Renal cortical epithelial cell (primary cell): ENCODE measurements around the gene MAGEA2. TPM values are rescaled to one million over a fixed set of nuclear protein-coding genes. Genes with fewer than 3 reads are reported as not detected.
"Not testable (repeated sequence)": the region's sequence is repeated elsewhere in the genome, so short reads cannot be mapped to it uniquely, and the experiment has no call there.

Experiments
- DNase-seq: peaks from one replicate; pipeline ENCODE4 v3.0.0-alpha.2; 2011; ENCODE audit warnings: low read depth
- total RNA-seq: library from RNA; depleted of rRNA; stranded (reverse); fragments of >200 nt; gene quantifications from 2 replicates; pipeline ENCODE4 v1.2.3, GENCODE V29; 2014

The MAGEA2 gene, protein sequence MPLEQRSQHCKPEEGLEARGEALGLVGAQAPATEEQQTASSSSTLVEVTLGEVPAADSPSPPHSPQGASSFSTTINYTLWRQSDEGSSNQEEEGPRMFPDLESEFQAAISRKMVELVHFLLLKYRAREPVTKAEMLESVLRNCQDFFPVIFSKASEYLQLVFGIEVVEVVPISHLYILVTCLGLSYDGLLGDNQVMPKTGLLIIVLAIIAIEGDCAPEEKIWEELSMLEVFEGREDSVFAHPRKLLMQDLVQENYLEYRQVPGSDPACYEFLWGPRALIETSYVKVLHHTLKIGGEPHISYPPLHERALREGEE
- total RNA-seq = not detected in 2 replicates

DNA sequence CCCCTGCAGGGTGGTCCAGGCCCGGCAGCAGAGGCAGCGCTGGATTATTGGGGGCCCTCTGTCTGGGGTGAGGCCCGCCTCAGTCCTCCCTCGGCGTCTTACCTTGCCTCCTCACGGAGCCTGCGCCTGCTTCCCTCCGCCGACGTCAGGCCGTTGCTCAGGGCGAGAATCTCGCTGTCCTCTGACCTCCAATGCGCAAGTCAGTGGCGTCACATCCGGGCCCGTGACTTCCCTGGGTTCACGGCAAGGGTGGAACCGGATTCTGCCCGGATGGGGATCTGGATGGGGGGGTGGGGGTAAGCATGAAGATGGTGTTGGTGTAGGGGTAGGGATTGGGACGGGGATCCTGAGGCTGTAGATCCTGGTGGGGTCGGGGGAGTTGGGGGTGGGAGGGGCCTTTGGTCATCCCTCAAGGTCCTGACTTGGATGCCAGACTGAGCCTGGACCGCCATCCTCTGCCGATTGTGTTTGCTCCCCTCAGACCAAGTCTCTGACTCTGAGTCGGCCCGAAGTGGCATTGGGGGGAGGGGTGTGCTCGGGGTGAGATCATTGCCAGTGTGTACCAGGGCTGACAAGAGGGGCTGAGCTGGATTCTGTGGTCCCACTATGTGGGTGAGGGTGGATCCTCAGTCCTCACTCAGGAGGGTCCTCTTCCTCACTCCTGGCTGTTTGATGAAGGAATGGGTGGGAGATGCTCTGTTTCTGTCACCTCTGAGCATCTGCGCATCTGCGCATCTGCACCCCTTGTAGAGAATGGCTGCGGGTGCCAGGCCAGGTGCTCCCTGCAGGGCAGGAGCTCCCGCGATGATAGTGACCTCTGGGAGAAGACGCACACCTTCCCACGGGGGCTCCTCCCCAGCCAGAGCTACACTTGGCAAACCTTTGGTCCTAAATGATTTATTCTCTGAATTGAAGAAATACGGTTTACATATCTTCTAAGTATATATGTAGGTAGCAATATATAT is at the start of gene MAGEA2:
TSS of gene MAGEA2 (minus strand) at position 157 of the 965 bp plus-strand sequence. CDS start 2,479 bp downstream, outside the sequence.
- DNase-seq = not testable (repeated sequence)

DNA sequence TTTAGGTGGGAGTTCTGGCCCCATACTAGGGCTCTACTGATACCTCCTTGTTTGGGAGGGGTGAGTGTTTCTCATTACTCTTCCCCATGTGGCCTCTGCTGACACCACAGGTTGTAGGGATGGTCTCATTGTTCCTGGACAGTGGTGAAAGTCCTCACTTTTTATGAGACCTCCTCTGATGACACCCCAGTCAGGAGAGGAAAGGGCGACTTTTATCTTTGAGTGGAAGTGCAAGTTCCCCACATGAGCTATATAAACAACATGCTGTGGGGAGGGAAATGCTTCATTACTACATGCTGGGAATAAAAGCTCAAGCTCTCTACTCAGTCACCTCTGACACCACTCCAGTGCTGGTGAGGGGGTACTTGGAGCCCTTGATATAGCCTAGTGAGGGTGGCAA is 45.3 kb upstream of the MAGEA2 start:
- no peak for DNase-seq

- DNase-seq = not testable (repeated sequence)
These were observed 33.4 kb upstream of the MAGEA2 start for GRCh38 chrX:152787062-152787461.

DNA sequence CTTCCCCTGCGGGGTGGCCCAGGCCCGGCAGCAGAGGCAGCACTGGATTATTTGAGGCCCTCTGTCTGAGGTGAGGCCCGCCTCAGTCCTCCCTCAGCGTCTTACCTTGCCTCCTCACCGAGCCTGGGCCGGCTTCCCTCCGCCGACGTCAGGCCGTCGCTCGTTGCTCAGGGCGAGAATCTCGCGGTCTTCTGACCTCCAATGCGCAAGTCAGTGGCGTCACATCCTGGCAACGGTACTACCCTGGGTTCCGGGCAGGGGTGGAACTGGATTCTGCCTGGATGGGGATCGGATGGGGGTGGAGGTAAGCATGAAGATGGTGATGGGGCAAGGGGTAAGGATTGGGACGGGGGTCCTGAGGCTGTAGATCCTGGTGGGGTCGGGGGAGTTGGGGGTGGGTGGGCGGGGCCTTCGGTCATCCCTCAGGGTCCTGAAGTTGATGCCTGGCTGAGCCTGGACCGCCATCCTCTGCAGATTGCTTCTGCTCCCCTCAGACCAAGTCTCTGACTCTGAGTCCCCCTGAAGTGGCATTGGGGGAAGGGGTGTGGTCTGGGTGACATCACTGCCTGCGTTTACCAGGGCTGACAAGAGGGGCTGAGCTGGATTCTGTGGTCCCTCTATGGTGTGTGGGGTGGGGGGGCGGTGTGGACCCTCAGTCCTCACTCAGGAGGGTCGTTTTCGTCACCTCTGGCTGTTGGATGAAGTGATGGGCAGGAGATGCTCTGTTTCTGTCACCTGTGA is 16.1 kb upstream of the MAGEA2 start, which contains the start of gene MAGEA6:
TSS of gene MAGEA6 (minus strand) at position 141 of the 741 bp plus-strand sequence. CDS start 2,039 bp downstream, outside the sequence.
- DNase-seq = not testable (repeated sequence)

DNA sequence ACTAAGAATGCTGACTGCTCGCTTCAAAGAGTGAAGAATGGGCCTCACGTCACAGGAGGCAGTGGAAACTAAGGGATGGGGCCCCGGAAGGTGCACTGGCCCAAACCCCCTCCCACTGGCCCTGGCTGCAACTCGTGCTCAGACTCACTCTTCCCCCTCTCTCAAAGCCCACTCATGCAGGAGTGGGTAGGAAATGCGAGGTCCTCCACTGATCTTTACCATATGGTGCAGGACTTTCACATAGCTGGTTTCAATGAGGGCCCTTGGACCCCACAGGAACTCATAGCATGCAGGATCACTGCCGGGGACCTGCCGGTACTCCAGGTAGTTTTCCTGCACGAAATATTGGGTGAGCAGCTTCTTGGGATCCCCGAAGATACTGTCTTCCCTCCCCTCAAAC is 12.9 kb upstream of the MAGEA2 start:
- DNase-seq = not testable (repeated sequence)

DNA sequence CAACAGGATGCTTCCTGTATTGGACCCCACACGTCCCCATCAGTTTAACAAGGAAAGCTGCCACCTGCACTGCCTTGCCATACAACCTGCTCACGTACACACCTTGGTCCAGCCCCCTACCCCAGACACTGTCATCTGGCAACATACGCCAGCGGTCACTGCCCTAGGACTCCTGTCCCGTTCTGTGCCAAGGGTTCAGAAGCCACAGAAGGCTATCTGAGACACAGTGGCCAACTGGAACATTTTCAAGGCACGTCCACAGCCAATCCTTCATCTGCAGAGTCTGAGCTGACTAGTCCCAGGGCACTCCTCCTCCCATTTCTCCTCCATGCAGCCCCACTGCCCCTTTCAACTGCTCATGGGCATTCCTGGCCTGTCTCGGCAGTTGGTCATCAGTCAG is 7.9 kb upstream of the MAGEA2 start:
- not testable (repeated sequence) for DNase-seq

DNA sequence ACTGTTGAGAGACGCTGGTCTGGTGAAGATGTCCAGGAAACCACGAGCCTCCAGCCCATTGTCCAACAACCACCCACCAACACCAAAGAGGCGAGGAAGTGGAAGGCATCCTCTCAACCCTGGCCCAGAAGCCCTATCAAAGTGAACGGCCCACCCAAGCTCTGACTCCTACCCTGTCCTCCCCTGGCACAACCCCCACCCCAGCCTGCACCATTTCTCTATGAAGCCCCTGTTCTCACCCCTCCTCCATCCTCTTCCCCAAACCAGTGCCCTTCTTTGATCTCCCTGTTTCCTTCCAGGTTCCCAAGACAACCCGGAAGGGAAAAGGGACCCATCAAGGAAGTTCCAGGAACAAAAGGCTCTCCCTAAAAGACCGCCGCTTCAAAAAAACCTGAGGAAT is 5.9 kb upstream of the MAGEA2 start:
- DNase-seq = not testable (repeated sequence)

DNA sequence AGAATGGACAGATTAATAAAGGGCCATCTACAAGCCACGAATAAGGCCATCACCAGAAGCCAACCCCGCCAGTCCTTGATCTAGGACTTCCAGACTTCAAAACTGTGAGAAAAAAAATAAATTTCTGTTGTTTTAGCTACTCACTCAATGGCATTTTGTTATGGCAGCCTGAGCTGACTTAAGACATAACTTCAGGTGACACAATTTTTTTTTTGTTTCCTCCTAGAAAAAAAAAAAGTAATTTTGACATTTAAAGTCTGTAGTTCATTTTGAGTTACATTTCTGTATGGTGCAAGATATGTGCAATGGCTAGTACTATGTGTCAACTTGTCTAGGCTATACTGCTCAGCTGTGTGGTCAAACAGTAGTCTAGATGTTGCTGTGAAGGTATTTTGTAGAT is 5.3 kb upstream of the MAGEA2 start, which contains the start of gene CSAG3:
TSS of gene CSAG3 (plus strand) at position 301 of the 400 bp plus-strand sequence.
- DNase-seq = not testable (repeated sequence)

DNA sequence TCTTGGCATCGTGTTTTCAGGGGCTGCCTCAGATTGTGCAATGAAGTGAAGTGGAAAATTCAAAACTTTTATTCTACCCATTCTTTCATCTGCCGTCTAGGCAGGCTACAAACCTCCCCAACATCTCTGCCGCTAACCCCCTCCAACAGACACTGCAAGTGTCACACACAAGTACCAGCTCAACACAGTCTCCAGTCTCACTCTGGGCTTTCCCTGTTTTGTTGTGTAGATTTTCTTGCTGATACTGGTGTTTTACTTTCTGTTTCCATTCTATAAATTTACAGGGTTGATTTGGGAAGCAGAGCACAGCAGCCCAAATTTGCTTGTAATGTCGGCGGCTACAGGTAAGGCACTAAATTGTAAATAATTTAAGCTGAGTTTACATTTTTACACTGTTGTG is 1.2 kb upstream of the MAGEA2 start:
- DNase-seq = not testable (repeated sequence)

GRCh38 chrX:152738560-152738959 is 15.1 kb downstream of the MAGEA2 start:
- DNase-seq = no peak

- DNase-seq = not testable (repeated sequence)
These were observed 17.1 kb downstream of the MAGEA2 start for GRCh38 chrX:152736528-152736927.

DNA sequence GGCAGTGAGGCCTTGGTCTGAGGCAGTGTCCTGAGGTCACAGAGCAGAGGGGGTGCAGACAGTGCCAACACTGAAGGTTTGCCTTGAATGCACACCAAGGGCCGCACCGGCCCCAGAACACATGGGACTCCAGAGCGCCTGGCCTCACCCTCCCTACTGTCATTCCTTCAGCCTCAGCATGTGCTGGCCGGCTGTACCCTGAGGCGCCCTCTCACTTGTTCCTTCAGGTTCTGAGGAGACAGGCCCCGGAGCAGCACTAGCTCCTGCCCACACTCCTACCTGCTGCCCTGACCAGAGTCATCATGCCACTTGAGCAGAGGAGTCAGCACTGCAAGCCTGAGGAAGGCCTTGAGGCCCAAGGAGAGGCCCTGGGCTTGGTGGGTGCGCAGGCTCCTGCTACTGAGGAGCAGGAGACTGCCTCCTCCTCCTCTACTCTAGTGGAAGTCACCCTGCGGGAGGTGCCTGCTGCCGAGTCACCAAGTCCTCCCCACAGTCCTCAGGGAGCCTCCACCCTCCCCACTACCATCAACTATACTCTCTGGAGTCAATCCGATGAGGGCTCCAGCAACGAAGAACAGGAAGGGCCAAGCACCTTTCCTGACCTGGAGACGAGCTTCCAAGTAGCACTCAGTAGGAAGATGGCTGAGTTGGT is 17.7 kb downstream of the MAGEA2 start:
- DNase-seq = no peak

DNA sequence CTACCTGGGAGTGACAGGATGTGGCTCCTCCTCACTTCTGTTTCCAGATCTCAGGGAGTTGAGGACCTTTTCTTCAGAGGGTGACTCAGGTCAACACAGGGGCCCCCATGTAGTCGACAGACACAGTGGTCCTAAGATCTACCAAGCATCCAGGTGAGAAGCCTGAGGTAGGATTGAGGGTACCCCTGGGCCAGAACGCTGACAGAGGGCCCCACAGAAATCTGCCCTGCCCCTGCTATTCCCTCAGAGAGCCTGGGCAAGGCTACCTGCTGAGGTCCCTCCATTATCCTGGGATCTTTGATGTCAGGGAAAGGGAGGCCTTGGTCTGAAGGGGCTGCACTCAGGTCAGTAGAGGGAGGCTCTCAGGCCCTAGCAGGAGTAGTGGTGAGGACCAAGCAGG is 18.5 kb downstream of the MAGEA2 start:
- no peak for DNase-seq

- DNase-seq = not testable (repeated sequence)
These were observed 19.3 kb downstream of the MAGEA2 start for GRCh38 chrX:152734143-152734858.

GRCh38 chrX:152733261-152733975 is 20.2 kb downstream of the MAGEA2 start, which contains the start of the genes CSAG1 and MAGEA12:
TSS of gene CSAG1 (minus strand) at chrX:152733721. CDS start at chrX:152732460, 1,261 bp downstream.
TSS of gene MAGEA12 (plus strand) at chrX:152733757. CDS start at chrX:152736162, 2,405 bp downstream.
- no peak for DNase-seq

DNA sequence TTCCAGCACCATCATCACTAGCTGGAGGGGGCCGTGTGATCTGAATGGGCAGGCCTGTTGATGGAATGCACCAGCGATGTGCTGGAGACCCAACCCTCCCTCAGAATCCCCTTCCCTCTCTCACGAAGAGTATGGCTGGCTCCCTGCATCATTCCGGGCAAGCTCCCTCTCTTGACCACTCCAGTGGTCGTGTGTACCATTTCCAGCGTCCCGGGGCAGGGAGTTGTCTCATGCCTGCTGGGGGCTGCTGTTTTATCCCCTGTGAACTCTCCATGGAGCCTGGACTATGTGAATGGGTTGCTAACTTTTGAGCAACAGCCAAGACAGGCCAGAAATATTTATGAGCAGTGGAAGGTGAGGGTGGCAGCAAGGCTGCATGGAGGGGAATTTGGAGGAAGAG is 28.2 kb downstream of the MAGEA2 start:
- DNase-seq = no peak

DNA sequence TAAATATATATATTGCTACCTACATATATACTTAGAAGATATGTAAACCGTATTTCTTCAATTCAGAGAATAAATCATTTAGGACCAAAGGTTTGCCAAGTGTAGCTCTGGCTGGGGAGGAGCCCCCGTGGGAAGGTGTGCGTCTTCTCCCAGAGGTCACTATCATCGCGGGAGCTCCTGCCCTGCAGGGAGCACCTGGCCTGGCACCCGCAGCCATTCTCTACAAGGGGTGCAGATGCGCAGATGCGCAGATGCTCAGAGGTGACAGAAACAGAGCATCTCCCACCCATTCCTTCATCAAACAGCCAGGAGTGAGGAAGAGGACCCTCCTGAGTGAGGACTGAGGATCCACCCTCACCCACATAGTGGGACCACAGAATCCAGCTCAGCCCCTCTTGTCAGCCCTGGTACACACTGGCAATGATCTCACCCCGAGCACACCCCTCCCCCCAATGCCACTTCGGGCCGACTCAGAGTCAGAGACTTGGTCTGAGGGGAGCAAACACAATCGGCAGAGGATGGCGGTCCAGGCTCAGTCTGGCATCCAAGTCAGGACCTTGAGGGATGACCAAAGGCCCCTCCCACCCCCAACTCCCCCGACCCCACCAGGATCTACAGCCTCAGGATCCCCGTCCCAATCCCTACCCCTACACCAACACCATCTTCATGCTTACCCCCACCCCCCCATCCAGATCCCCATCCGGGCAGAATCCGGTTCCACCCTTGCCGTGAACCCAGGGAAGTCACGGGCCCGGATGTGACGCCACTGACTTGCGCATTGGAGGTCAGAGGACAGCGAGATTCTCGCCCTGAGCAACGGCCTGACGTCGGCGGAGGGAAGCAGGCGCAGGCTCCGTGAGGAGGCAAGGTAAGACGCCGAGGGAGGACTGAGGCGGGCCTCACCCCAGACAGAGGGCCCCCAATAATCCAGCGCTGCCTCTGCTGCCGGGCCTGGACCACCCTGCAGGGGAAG is 39.5 kb downstream of the MAGEA2 start, which contains the start of gene MAGEA2B:
TSS of gene MAGEA2B (plus strand) at position 814 of the 973 bp plus-strand sequence. CDS start 2,479 bp downstream, outside the sequence.
- DNase-seq = not testable (repeated sequence)

DNA sequence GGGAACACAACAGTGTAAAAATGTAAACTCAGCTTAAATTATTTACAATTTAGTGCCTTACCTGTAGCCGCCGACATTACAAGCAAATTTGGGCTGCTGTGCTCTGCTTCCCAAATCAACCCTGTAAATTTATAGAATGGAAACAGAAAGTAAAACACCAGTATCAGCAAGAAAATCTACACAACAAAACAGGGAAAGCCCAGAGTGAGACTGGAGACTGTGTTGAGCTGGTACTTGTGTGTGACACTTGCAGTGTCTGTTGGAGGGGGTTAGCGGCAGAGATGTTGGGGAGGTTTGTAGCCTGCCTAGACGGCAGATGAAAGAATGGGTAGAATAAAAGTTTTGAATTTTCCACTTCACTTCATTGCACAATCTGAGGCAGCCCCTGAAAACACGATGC is 40.4 kb downstream of the MAGEA2 start:
- not testable (repeated sequence) for DNase-seq
